ENCODE measurements around the gene ESR1. TPM values are rescaled to one million over a fixed set of nuclear protein-coding genes. Genes with fewer than 3 reads are reported as not detected.
"Not testable (repeated sequence)": the region's sequence is repeated elsewhere in the genome, so short reads cannot be mapped to it uniquely, and the experiment has no call there.

ESR1 gene
- total RNA-seq, 1 donor from 2014 or later, result not detected

- H3K27me3 Mint-ChIP-seq (ENCODE audit: low read depth), result peaks cover 3% of the 10 kb centered on the region
- H3K4me1 Mint-ChIP-seq, result no peaks in the 10 kb centered on the region
- H3K9me3 Mint-ChIP-seq, result no peaks in the 10 kb centered on the region
- no peaks in the 10 kb centered on the region for H3K36me3 Mint-ChIP-seq
- H3K4me3 Mint-ChIP-seq, result no peak overlapping the region
- no peak for DNase-seq (ENCODE audit: low spot score in 2 of 2, unreplicated experiment in 2 of 2)
- no peak overlapping the region for H3K27ac Mint-ChIP-seq
- no peak for TF ChIP-seq CTCF (IDR thresholded peaks at IDR 0.05; ENCODE audit: unreplicated experiment)
Observed at GRCh38 chr6:151876122-151876521, 68.6 kb downstream of the ESR1 start.

- TF ChIP-seq CTCF (IDR thresholded peaks at IDR 0.05; ENCODE audit: unreplicated experiment), result no peak
- H3K9me3 Mint-ChIP-seq, result no peaks in the 10 kb centered on the region
- DNase-seq (ENCODE audit: low spot score in 2 of 2, unreplicated experiment in 2 of 2), result no peak
- no peak overlapping the region for H3K4me3 Mint-ChIP-seq
- H3K36me3 Mint-ChIP-seq, result no peaks in the 10 kb centered on the region
- no peaks in the 10 kb centered on the region for H3K4me1 Mint-ChIP-seq
- peaks cover 1% of the 10 kb centered on the region for H3K27me3 Mint-ChIP-seq (ENCODE audit: low read depth)
- H3K27ac Mint-ChIP-seq, result no peak overlapping the region
Observed at GRCh38 chr6:151877458-151877857, 70.0 kb downstream of the ESR1 start.

- no peak for TF ChIP-seq CTCF (IDR thresholded peaks at IDR 0.05; ENCODE audit: unreplicated experiment)
- Mint-ChIP-seq H3K4me1 (no peaks in the 10 kb centered on the region), H3K27me3 (ENCODE audit: low read depth) (no peaks in the 10 kb centered on the region), H3K4me3 (no peak overlapping the region), H3K9me3 (no peaks in the 10 kb centered on the region), H3K27ac (no peak overlapping the region), H3K36me3 (no peaks in the 10 kb centered on the region)
- DNase-seq (ENCODE audit: low spot score in 2 of 2, unreplicated experiment in 2 of 2), result no peak
Observed at GRCh38 chr6:151881231-151881630, 73.7 kb downstream of the ESR1 start.

- no peak overlapping the region for H3K27ac Mint-ChIP-seq
- H3K27me3 Mint-ChIP-seq (ENCODE audit: low read depth), result no peaks in the 10 kb centered on the region
- no peak for TF ChIP-seq CTCF (IDR thresholded peaks at IDR 0.05; ENCODE audit: unreplicated experiment)
- no peak for DNase-seq (ENCODE audit: low spot score in 2 of 2, unreplicated experiment in 2 of 2)
- H3K4me3 Mint-ChIP-seq, result no peak overlapping the region
- no peaks in the 10 kb centered on the region for H3K4me1 Mint-ChIP-seq
- peaks cover under 1% of the 10 kb centered on the region for H3K9me3 Mint-ChIP-seq
- no peaks in the 10 kb centered on the region for H3K36me3 Mint-ChIP-seq
Observed at GRCh38 chr6:151882206-151882605, 74.7 kb downstream of the ESR1 start.

- no peak for TF ChIP-seq CTCF (IDR thresholded peaks at IDR 0.05; ENCODE audit: unreplicated experiment)
- Mint-ChIP-seq H3K27ac (no peak overlapping the region), H3K27me3 (ENCODE audit: low read depth) (no peaks in the 10 kb centered on the region), H3K36me3 (no peaks in the 10 kb centered on the region), H3K4me1 (no peaks in the 10 kb centered on the region), H3K9me3 (peaks cover 16% of the 10 kb centered on the region), H3K4me3 (no peak overlapping the region)
- DNase-seq (ENCODE audit: low spot score in 2 of 2, unreplicated experiment in 2 of 2), result no peak
Observed at GRCh38 chr6:151885234-151885633, 77.8 kb downstream of the ESR1 start.

- H3K27me3 Mint-ChIP-seq (ENCODE audit: low read depth), result no peaks in the 10 kb centered on the region
- no peak overlapping the region for H3K27ac Mint-ChIP-seq
- DNase-seq (ENCODE audit: low spot score in 2 of 2, unreplicated experiment in 2 of 2), result no peak
- no peaks in the 10 kb centered on the region for H3K36me3 Mint-ChIP-seq
- no peak for TF ChIP-seq CTCF (IDR thresholded peaks at IDR 0.05; ENCODE audit: unreplicated experiment)
- no peak overlapping the region for H3K4me3 Mint-ChIP-seq
- peaks cover 34% of the 10 kb centered on the region for H3K9me3 Mint-ChIP-seq
- no peaks in the 10 kb centered on the region for H3K4me1 Mint-ChIP-seq
Observed at GRCh38 chr6:151891524-151891923, 84.0 kb downstream of the ESR1 start.

GRCh38 chr6:151894426-151894825 lies 86.9 kb downstream of the ESR1 start:
- not testable (repeated sequence) for H3K27me3 Mint-ChIP-seq (ENCODE audit: low read depth); H3K36me3 Mint-ChIP-seq; H3K27ac Mint-ChIP-seq; H3K4me1 Mint-ChIP-seq; DNase-seq (ENCODE audit: low spot score in 2 of 2, unreplicated experiment in 2 of 2); H3K4me3 Mint-ChIP-seq
- H3K9me3 Mint-ChIP-seq, result peaks cover 35% of the 10 kb centered on the region

- H3K27me3 Mint-ChIP-seq (ENCODE audit: low read depth); H3K4me1 Mint-ChIP-seq; H3K36me3 Mint-ChIP-seq; DNase-seq (ENCODE audit: low spot score in 2 of 2, unreplicated experiment in 2 of 2); H3K4me3 Mint-ChIP-seq; H3K27ac Mint-ChIP-seq: not testable (repeated sequence)
- H3K9me3 Mint-ChIP-seq, result peaks cover 43% of the 10 kb centered on the region
Observed at GRCh38 chr6:151899221-151899620, 91.7 kb downstream of the ESR1 start.

- not testable (repeated sequence) for H3K4me3 Mint-ChIP-seq; DNase-seq (ENCODE audit: low spot score in 2 of 2, unreplicated experiment in 2 of 2); H3K27ac Mint-ChIP-seq; H3K4me1 Mint-ChIP-seq; H3K36me3 Mint-ChIP-seq; H3K27me3 Mint-ChIP-seq (ENCODE audit: low read depth)
- H3K9me3 Mint-ChIP-seq, result peaks cover 40% of the 10 kb centered on the region
Observed at GRCh38 chr6:151899796-151900195, 92.3 kb downstream of the ESR1 start.
